ENCODE data around the gene ALDH5A1.

Gene ALDH5A1

DNA sequence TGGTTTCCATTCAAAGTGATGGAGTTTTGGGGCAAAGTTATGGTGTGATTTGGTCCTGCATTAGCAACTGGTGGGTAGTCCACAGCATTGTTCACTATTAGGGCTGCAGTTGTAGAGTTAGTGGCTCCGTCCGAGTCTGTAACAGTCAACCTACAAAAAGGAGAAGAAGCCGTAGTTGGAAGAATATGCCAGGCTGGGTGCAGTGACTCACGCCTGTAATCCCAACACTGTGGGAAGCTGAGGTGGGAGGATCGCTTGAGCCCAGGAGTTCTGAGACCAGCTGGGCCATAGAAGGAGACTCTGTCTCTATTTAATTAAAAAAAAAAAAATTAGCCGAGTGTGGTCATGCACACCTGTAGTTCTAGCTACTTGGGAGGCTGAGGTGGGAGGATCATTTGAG lies 81.7 kb downstream of the ALDH5A1 start:
- no peak for DNase-seq

DNA sequence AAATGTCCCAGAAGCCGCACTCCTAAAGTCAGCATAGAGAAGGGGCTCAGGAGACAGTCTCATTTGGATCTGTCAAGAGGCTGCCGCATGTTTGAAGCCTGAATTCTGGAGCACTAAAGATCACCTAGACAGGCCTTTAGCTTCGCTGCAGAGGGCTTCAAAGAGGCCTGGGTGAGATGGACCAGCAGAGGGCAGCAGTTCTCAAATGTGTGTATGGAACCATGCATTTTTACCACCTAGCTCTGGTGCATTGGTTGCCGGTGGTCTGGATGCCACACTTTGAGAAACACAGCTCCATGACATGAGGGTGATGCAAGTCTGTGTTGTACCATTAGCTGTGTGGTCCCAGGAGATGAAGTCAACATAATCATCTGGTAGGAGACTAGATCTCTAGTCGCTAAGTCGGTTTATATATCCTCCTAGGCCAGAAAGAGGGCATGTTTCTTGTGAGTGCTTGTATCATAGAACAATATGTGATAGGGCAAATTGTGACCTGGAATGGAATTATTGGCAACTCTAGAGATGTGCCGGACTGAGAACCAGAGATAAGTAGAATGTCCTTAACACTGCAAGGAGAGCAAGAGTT lies 86.4 kb downstream of the ALDH5A1 start:
- no peak for DNase-seq

DNA sequence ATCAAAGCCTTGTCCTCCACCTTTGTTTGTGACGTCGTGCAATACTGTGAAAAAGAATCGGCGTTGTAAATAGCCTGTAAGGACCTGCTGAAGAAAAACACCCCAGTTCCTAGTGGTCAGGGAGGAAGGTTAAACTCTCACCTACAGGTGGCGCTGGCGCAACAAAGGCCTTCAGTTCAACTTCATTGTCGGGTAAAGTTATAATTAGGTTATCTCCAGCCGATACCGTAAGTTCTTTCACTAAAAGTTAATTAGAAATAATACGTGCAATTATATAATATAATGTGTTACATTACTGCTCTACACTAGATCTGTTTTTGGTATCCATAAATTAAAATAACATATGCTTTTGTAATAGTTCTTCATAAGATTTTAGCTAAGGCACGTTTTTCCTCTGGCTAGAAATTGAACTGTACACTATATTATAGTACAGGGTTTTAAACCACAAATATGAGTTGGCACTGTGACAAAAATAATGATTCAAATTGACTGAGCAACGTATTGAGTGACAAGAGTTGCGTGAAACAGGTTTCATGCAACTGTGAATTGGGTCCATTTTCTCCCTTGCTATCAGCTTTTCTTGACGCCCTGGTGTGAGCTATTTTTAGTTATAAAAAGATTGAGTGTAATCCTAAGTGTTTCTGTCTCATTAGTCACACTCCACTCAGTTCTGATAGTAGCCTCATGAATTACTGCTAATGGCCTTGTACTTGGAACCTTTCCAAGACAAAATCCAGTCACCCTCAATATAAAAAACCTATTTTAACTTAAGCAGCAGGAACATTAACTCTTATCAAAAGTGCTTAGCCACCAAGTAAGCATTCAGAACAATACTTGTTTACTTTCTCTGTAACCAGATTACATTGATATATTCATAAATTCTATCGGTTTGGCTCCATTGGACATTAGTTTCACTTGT lies 89.0 kb downstream of the ALDH5A1 start:
- DNase-seq, result no peak

DNA sequence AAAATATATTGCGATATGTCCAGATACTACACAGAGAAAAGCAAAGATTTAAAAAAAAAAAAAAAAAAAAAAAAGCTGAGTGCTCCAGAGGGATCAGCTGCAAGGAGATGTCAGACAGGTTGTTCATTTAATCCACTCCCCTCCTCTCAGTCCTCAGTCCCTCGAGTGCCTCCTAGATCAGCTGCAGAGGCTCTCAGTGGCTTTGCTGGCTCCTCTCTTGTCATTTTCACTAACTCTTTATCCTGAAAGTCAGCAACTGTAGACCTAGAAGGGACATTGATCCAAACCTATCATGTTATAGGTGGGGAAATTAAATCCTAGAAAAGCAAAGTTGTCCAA lies 89.6 kb downstream of the ALDH5A1 start:
- no peak for DNase-seq

All from SIG-M5 (cell line).